HL-60/S4 treated with retinoic acid at 250 ng/mL for 4 days and 3 days (cell line): Measurements from ENCODE around the gene IFNL4.
"Not testable (repeated sequence)": the region's sequence is repeated elsewhere in the genome, so short reads cannot be mapped to it uniquely, and the experiment has no call there.

Experiments used
- in situ Hi-C: fragments of 300-500 bp; cut with MboI; formaldehyde crosslinking; loops from 2 replicates; pipeline ENCODE4 v1.7.0; 2022; ENCODE audit warnings: low sequenced_read_pairs

The IFNL4 gene

GRCh38 chr19:39248806-39249205 lies at the start of gene IFNL4:
Gene IFNL4, minus strand, starts transcription at chr19:39248856.
- in situ Hi-C loops, result no loop called here

GRCh38 chr19:39297931-39298634 lies 49.4 kb upstream of the IFNL4 start:
- in situ Hi-C loops, result no loop called here

- in situ Hi-C loops, result no loop called here
Measured at GRCh38 chr19:39296906-39297305, 48.2 kb upstream of the IFNL4 start.

DNA sequence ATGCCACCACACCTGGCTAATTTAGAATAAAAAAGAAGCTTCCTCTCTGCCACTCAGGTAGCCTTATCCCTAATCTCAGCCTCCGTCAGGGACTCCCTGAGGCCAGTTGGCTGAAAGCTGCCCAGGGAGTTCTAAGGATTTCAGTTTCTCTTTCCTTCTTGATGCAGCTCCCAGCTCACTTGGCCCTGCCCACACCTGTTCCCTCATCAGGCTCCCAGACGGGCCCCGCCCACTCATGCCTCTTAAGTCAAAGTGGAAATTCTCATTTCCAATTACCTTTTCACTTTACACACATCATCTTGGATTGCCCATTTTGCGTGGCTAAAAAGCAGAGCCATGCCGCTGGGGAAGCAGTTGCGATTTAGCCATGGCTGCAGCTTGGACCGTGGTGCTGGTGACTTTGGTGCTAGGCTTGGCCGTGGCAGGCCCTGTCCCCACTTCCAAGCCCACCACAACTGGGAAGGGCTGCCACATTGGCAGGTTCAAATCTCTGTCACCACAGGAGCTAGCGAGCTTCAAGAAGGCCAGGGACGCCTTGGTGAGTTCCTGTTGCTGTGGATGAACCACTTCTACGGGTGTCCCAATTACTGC lies 47.5 kb upstream of the IFNL4 start, which contains the start of gene IFNL1:
IFNL1 (plus strand) TSS at position 353 of the 591 bp plus-strand sequence; CDS start at position 368, 15 bp downstream.
- in situ Hi-C loops, result no loop called here

- in situ Hi-C loops, result no loop called here
Measured at GRCh38 chr19:39293394-39293793, 44.7 kb upstream of the IFNL4 start.

DNA sequence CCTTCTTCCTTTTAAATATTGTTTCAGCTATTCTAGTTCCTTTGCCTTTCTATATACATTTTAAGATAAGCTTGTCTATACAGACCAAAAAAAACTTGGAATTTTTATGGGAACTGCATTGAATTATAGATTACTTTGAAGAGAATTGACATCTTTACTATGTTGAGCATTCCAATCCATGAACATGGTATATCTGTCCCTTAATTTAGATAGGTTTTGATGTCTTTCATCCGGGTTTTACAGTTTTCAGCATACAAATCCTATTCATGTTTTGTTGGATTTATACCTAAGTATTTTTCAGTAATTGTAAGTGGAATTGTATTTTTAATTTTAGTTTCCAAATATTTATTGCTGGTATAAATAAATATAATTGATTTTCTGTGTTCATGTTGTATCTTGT lies 35.4 kb upstream of the IFNL4 start:
- in situ Hi-C loops, result no loop called here

- in situ Hi-C loops, result no loop called here
Measured at GRCh38 chr19:39282021-39282420, 33.4 kb upstream of the IFNL4 start.

DNA sequence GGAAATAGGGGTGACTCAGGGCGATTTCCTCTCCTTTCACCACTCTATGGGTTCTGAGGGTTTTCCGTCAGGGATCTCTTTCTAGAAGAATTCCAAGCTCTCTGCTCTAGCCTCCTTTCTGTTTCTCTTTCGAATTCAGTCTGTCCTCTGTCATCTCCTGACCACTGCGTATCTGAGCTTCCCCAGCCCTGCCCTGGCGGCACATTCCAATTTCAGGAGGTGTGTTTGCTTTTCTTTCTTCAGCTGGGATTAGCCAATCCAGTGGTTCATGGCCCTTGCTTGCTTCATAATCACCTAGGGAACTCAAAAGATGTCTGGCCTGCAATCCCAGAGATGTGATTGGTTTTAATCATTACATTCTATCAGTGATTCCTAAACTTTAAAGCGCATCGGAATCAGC lies 28.9 kb upstream of the IFNL4 start:
- in situ Hi-C loops, result no loop called here

- in situ Hi-C loops, result no loop called here
Measured at GRCh38 chr19:39276740-39277139, 28.1 kb upstream of the IFNL4 start.

DNA sequence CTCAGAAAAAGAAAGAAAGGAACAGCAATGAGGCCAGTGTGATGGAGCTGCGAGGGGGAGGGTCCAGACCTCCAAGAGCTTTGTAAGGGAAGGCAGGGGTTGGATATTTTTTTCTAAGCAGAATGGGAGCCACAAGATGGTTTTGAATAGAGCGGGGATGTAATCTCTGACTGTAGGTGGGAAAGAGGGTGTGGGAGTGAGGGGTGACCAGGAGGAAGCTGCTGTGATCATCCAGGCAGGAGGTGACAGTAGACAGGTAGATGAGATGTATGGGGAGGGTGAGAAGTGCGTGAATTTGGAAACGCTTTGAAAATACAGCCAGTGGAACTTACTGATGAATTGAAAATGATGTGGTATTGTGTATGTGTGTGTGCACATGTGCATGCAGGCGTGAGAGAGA lies 26.9 kb upstream of the IFNL4 start:
- in situ Hi-C loops, result no loop called here

- in situ Hi-C loops, result not testable (repeated sequence)
Measured at GRCh38 chr19:39273859-39274258, 25.2 kb upstream of the IFNL4 start.

DNA sequence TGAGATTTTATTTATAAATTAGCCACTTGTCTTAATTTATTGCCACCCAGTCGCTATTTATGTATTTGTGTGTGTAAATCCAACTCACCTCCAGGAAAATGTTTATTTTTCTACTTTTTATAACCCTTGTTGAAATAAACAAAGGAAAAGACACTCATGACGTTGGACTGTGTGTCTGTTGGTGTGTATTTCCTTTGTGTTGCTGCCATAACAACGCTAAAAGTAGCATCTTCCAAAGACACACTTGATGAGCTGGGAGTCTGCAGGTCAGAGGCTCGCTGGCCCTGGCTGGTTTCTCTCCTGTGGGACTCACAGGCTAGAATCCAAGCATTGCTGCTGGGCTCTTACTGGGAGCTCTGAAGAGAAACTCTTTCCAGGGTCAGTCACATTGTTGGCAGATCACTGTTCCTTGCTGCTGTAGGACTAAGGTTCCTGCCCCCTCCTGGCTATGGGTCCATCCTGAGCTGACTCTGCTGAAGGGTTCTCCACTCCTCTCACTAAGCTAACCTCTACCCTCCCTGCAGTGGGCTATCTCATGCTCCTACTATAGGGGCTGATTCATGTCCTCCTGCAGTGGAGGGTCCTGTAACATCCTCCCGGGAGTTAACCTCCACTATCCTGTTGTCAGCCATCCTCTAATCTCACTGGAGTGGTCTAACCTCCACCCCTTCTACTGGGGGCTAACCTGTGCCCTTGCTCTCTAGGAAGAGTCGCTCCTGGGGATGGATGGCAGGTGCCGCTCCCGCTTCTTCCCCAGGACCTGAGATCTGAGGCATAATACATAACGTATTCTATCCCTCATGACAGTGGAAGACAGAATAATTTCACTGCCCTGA lies 21.6 kb upstream of the IFNL4 start:
- in situ Hi-C loops, result no loop called here

GRCh38 chr19:39269369-39269768 lies 20.7 kb upstream of the IFNL4 start:
- in situ Hi-C loops, result not testable (repeated sequence)

DNA sequence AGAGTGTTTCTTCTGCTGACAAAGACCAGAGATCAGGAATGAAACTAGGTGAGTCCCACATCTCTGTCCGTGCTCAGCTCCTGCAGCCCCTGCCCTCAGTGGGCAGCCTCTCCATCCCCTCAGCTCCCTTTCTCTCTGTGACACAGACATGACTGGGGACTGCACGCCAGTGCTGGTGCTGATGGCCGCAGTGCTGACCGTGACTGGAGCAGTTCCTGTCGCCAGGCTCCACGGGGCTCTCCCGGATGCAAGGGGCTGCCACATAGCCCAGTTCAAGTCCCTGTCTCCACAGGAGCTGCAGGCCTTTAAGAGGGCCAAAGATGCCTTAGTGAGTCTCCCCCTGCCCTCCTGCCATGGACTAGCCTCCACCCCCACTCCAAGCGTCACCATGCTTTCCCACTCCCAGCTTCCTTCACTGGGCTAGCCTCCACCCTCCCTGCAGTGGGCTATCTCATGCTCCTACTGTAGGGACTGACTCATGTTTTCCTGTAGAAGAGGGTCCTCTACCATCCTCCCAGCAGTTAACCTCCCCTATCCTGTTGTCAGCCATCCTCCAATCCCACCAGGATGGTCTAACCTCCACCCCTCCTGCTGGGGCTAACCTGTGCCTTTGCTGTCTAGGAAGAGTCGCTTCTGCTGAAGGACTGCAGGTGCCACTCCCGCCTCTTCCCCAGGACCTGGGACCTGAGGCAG lies 20.0 kb upstream of the IFNL4 start:
- in situ Hi-C loops, result not testable (repeated sequence)

GRCh38 chr19:39268085-39268484 lies 19.4 kb upstream of the IFNL4 start, which contains the start of gene IFNL2:
Gene IFNL2, plus strand, starts transcription at chr19:39268396. Its CDS starts 173 bp downstream, at chr19:39268569.
- in situ Hi-C loops, result not testable (repeated sequence)

DNA sequence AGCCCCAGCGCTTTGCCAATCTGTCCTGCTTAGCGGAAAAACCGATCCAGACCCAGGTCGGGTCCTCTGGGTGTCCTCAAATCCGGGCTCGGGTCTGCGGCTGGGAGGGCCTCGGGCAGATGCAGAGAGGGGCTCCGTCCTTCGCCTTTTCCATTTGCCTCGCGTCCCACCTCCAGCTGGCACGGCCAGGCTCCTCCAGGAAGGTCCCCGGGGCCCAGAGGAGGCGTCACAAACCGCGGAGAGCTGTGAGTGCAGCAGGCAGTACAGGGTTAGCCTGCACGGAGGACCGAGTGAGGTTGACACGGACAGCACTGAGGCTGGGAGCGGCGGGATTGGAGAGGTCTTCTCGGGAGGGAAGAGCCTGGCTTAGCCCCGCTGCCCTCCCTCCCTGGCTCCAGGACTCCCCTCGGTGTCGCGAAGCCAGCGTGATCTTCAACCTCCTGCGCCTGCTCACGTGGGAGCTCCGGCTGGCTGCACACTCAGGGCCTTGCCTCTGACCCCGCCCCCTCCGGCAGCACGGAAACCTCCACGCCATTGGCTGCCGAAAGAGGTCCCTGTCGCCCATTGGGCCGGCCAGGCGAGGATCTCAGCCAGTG lies 16.8 kb upstream of the IFNL4 start:
- in situ Hi-C loops, result no loop called here

DNA sequence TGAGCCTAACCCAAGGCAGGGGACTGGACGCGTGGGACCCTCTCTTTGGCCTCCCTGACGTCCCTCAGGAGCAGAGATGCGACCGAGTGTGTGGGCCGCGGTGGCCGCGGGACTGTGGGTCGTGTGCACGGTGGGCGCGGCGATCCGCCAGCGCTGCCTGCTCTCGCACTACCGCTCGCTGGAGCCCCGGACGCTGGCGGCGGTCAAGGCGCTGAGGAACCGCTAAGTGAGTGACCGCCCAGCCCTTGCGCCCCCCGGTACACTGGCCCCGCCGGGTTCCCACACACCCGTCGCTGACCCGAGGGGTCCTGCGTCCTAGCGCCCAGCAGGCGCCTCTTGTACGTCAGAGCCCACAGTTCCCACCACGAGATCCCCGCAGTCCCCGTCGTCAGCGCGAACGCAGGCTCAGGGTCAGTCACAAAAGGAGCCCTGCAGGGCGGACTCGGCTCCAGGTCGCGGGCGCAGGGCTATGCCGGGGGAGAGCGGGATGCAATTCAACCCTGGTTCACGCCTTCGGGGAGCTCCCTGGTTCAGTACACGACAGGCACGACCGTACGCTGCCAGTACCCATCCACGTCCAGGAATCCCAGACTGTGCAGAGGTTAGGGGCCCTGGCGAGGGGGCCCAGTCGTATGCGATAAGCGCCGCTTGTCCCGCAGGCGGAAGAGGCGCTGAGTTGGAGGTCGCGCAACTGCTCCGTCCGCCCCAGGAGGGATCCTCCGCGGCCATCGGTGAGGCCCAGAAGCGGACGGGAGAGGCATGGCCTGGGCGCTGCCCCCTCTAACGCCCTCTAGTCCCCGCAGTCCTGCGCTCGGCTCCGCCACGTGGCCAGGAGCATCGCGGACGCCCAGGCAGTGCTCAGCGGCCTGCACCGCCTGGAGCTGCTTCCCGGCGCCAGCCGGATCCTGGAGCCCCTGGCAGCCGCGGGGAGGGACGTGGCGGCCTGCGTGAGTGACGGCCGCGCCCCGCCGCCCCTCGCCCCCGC lies 15.9 kb upstream of the IFNL4 start:
- in situ Hi-C loops, result no loop called here

- in situ Hi-C loops, result no loop called here
Measured at GRCh38 chr19:39263912-39264305, 15.3 kb upstream of the IFNL4 start.

DNA sequence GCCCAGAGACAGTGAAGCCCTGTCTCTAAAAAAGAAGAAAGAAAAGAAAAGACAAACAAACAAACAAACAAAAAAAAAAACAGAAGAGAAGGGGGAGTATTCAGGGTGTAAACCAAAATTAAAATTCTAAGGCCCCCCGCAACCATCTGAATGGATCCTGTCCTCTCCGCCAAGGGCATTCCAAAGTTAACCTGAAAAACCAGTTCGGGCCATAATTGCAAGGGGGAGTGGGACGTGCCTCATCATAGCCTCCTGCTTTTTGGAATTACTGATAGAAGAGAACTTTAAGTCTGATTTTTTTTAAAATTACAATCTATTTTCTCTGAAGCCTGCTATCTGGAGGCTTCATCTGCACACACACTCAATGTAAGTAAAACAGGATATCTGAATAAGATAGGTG lies 13.8 kb upstream of the IFNL4 start:
- in situ Hi-C loops, result no loop called here
